ENCODE data around the gene DCTN2. TPM values are rescaled to one million over a fixed set of nuclear protein-coding genes. Genes with fewer than 3 reads are reported as not detected.
A peak's percentile ranks its signal among the peaks of the same experiment; 100 is the strongest.

Gene DCTN2
- total and polyA plus RNA-seq, 2 donors (not counting 3 experiments of a cell fraction or from before 2014, with no cell fraction given) = 146 to 161 TPM

DNA sequence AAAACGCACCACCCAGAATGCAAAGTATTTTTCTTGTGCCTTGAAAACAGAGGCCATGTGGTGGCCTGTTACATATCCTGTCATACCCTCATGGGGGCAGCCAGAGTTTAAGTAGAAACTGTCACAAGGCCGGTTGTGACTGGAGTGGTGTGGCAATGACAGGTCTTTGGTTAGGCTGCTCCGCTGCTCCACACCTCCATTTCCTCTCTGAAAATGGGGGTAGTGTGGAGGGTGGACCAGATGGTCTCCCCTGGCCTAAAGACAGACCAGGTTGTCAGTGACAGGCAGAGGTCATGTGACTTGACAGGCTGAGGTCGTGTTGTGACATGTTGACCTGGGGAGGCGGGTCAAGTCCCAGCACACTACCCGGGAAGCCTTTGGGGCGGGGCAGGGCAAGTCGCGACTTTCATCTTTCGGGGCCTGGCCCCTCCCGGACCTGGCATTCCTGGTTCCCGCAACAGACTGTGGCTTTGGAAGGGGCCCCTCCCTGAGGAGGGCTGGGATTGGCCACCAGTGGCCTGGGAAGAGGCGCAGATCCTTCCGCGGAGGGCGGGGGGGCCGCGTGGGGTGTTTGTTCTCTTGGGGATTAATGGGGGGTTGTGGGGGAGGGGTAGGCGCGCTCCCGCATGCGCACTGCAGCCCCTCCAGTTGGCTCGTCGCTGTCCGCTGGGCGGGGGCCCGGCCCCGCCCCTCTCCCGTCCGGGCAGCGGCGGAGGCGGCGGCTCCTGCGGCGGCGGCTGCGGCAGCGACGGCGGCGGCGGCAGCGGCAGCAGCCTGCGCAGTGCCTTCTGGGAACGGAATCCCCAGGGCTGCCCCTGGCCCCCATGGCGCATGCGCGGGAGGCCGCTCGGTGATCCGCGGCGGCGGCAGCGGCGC is 24.7 kb downstream of the DCTN2 start, which contains the start of gene MBD6:
Gene MBD6 (plus strand): TSS at position 814 of the 876 bp plus-strand sequence. CDS start 1,480 bp downstream, outside the sequence.
- Histone ChIP-seq H3K4me1 (ENCODE audit: control insufficient read depth, extremely low read depth, insufficient read depth, low read length) (peaks cover 41% of the 10 kb centered on the region), H3K27ac (ENCODE audit: insufficient read depth, low read depth, low read length) (peak within 1 kb of the TSS; percentile 70), H2AFZ (ENCODE audit: low read depth, low read length) (peak within 1 kb of the TSS; percentile 6), H4K20me1 (replicated peaks; ENCODE audit: control insufficient read depth, extremely low read depth, insufficient read depth, low read length) (no peaks in the 10 kb centered on the region), H3K9me3 (replicated peaks; ENCODE audit: control insufficient read depth, insufficient read depth, low read length) (no peaks in the 10 kb centered on the region), H3K27me3 (ENCODE audit: control insufficient read depth in 2 of 2, insufficient read depth in 2 of 2, low read length in 2 of 2) (no peaks in the 10 kb centered on the region), H3K36me3 (ENCODE audit: control insufficient read depth in 2 of 2, extremely low read depth in 1 of 2, insufficient read depth in 2 of 2, low read length in 2 of 2) (peaks cover 0 to 19% of the 10 kb centered on the region in 2 experiments), H3K9me1 (replicated peaks; ENCODE audit: control insufficient read depth, extremely low read depth, insufficient read depth, low read length) (no peaks in the 10 kb centered on the region), H3K4me2 (ENCODE audit: insufficient read depth, low read length) (peak within 1 kb of the TSS; percentile 81), H3K4me3 (replicated peaks in 1 of 3; ENCODE audit: insufficient read depth in 1 of 3, low read depth in 1 of 3, low read length in 3 of 3) (peak within 1 kb of the TSS; percentile 47 to 83 (median 50)), H3K79me2 (ENCODE audit: control insufficient read depth, insufficient read depth, low read length) (peaks cover 43% of the 10 kb centered on the region), H3K9ac (replicated peaks; ENCODE audit: extremely low read depth, insufficient read depth, low read length) (peak within 1 kb of the TSS; percentile 75)
- intact Hi-C loops (cut with micrococcal nuclease) = loop anchor here (5.0 kb wide), 1 partner anchor 35 kb away; the partner anchor contains the start of gene MARS1
- DNase-seq (ENCODE audit: low read depth, low spot score) = peak; percentile 89
- dilution Hi-C loops (cut with MboI; ENCODE audit: extremely low pct_ligation_motif_present, low sequenced_read_pairs) = no loop called here
- BruUV-seq (replicated peaks) = no TSS peak
- TF ChIP-seq POLR2A (IDR thresholded peaks at IDR 0.05; ENCODE audit: low read depth, low read length) (peak; percentile 60), MYC (IDR thresholded peaks at IDR 0.05; ENCODE audit: low read depth, low read length) (no peak), FOS (IDR thresholded peaks at IDR 0.05; ENCODE audit: borderline replicate concordance, insufficient read depth, low read length) (no peak), POLR2AphosphoS5 (IDR thresholded peaks at IDR 0.05; ENCODE audit: insufficient read depth, low read depth, low read length) (peak; percentile 69), JUN (IDR thresholded peaks at IDR 0.05; ENCODE audit: borderline replicate concordance, insufficient read depth, insufficient read length, low read depth) (no peak)
- ChIA-PET CTCF (no interaction called here), POLR2A (no interaction called here)
- peak; percentile 87 for FAIRE-seq

DNA sequence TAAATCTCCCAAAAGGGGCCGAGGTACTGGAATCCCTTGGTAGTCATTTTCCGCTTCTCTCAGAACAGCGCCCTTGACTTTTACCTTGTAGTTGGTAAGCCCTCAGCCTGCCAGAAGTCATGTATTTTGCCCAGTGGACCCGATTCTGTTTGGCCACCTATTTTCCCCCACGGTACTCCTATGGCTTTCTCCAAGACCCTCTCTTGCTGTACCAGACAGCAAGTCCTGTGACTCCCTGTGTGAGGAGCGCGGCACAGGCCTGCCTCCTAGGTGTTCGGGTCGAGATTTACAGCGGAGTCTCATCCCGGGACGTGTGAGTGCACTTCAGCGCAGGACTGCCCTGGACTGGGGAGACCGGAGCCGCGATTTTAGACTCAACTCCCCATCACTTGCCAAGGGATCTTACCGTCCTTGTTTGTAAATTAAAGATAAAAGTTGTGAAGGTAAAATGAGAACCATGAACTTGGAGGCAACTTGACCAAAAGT is 25.4 kb downstream of the DCTN2 start:
- peaks cover 3 to 23% of the 10 kb centered on the region in 2 experiments for H3K36me3 ChIP-seq (ENCODE audit: control insufficient read depth in 2 of 2, extremely low read depth in 1 of 2, insufficient read depth in 2 of 2, low read length in 2 of 2)
- FAIRE-seq (no peak), DNase-seq (ENCODE audit: low read depth, low spot score) (no peak)
- no TSS peak for BruUV-seq (replicated peaks)
- peaks cover 47% of the 10 kb centered on the region for H3K4me1 ChIP-seq (ENCODE audit: control insufficient read depth, extremely low read depth, insufficient read depth, low read length)
- dilution Hi-C loops (cut with MboI; ENCODE audit: extremely low pct_ligation_motif_present, low sequenced_read_pairs) = no loop called here
- intact Hi-C loops (cut with micrococcal nuclease) = loop anchor here (5.0 kb wide), 1 partner anchor 34 kb away; the partner anchor contains the start of gene MARS1
- no peak overlapping the region for H3K4me3 ChIP-seq (replicated peaks in 1 of 3; ENCODE audit: insufficient read depth in 1 of 3, low read depth in 1 of 3, low read length in 3 of 3)
- no peaks in the 10 kb centered on the region for H3K9me3 ChIP-seq (replicated peaks; ENCODE audit: control insufficient read depth, insufficient read depth, low read length)
- H3K4me2 ChIP-seq (ENCODE audit: insufficient read depth, low read length) = peak overlapping the region; percentile 44
- peak overlapping the region; percentile 44 for H3K9ac ChIP-seq (replicated peaks; ENCODE audit: extremely low read depth, insufficient read depth, low read length)
- H4K20me1 ChIP-seq (replicated peaks; ENCODE audit: control insufficient read depth, extremely low read depth, insufficient read depth, low read length) = no peaks in the 10 kb centered on the region
- H2AFZ ChIP-seq (ENCODE audit: low read depth, low read length) = peak overlapping the region; percentile 6
- ChIA-PET CTCF (interaction anchor here (1.2 kb wide), 1 partner anchor 63 kb away, joined by 5 read pairs; no protein-coding TSS in a partner anchor), POLR2A (no interaction called here)
- H3K79me2 ChIP-seq (ENCODE audit: control insufficient read depth, insufficient read depth, low read length) = peaks cover 43% of the 10 kb centered on the region
- no peaks in the 10 kb centered on the region for H3K9me1 ChIP-seq (replicated peaks; ENCODE audit: control insufficient read depth, extremely low read depth, insufficient read depth, low read length)
- peak overlapping the region; percentile 70 for H3K27ac ChIP-seq (ENCODE audit: insufficient read depth, low read depth, low read length)
- no peaks in the 10 kb centered on the region for H3K27me3 ChIP-seq (ENCODE audit: control insufficient read depth in 2 of 2, insufficient read depth in 2 of 2, low read length in 2 of 2)
- no peak for TF ChIP-seq FOS (IDR thresholded peaks at IDR 0.05; ENCODE audit: borderline replicate concordance, insufficient read depth, low read length)
- TF ChIP-seq MYC (IDR thresholded peaks at IDR 0.05; ENCODE audit: low read depth, low read length) = no peak
- no peak for TF ChIP-seq POLR2AphosphoS5 (IDR thresholded peaks at IDR 0.05; ENCODE audit: insufficient read depth, low read depth, low read length)
- no peak for TF ChIP-seq POLR2A (IDR thresholded peaks at IDR 0.05; ENCODE audit: low read depth, low read length)
- TF ChIP-seq, protein P1, sequence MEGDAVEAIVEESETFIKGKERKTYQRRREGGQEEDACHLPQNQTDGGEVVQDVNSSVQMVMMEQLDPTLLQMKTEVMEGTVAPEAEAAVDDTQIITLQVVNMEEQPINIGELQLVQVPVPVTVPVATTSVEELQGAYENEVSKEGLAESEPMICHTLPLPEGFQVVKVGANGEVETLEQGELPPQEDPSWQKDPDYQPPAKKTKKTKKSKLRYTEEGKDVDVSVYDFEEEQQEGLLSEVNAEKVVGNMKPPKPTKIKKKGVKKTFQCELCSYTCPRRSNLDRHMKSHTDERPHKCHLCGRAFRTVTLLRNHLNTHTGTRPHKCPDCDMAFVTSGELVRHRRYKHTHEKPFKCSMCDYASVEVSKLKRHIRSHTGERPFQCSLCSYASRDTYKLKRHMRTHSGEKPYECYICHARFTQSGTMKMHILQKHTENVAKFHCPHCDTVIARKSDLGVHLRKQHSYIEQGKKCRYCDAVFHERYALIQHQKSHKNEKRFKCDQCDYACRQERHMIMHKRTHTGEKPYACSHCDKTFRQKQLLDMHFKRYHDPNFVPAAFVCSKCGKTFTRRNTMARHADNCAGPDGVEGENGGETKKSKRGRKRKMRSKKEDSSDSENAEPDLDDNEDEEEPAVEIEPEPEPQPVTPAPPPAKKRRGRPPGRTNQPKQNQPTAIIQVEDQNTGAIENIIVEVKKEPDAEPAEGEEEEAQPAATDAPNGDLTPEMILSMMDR (IDR thresholded peaks at IDR 0.05; ENCODE audit: extremely low read depth in 1 of 2, insufficient read depth in 1 of 2, low read depth in 1 of 2, low read length in 2 of 2) = no peak
- no peak for TF ChIP-seq EZH2 (IDR thresholded peaks at IDR 0.05; ENCODE audit: borderline replicate concordance, low read depth, low read length, severe bottlenecking)
- TF ChIP-seq GATA2 (IDR thresholded peaks at IDR 0.05; ENCODE audit: insufficient read depth, insufficient read length, low read depth, low read length) = no peak
- TF ChIP-seq, protein P2, sequence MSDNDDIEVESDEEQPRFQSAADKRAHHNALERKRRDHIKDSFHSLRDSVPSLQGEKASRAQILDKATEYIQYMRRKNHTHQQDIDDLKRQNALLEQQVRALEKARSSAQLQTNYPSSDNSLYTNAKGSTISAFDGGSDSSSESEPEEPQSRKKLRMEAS (IDR thresholded peaks at IDR 0.05; ENCODE audit: insufficient read depth, insufficient read length) = no peak
- no peak for TF ChIP-seq JUN (IDR thresholded peaks at IDR 0.05; ENCODE audit: borderline replicate concordance, insufficient read depth, insufficient read length, low read depth)

All from endothelial cell of umbilical vein (primary cell).